WERI-Rb-1 (cell line): ENCODE measurements around the gene GPR15LG.

Experiments used
- DNase-seq: peaks from one replicate; pipeline ENCODE4 v3.0.0-alpha.2; 2020
- H3K27ac ChIP-seq: fragments of 250-450 bp; sonication (Bioruptor Pico); 2 replicates; pipeline ENCODE4 v1.5.1; 2020; ENCODE audit warnings: mild to moderate bottlenecking, moderate library complexity
- H3K27me3 ChIP-seq: fragments of 250-450 bp; sonication (Bioruptor Pico); 2 replicates; pipeline ENCODE4 v1.5.1; 2021; ENCODE audit warnings: mild to moderate bottlenecking, low read depth, moderate library complexity; ENCODE audit not compliant: insufficient read depth, severe bottlenecking
- H3K36me3 ChIP-seq: fragments of 250-450 bp; sonication (Bioruptor Pico); 2 replicates; pipeline ENCODE4 v1.5.1; 2020; ENCODE audit warnings: mild to moderate bottlenecking, moderate library complexity
- H3K4me3 ChIP-seq: 2 replicates; pipeline ENCODE4 v1.5.1; 2011; ENCODE audit warnings: low read depth, mild to moderate bottlenecking, control low read depth, low read length
- H3K9me3 ChIP-seq: fragments of 250-450 bp; sonication (Bioruptor Pico); 2 replicates; pipeline ENCODE4 v1.5.1; 2021; ENCODE audit warnings: mild to moderate bottlenecking, moderate library complexity; ENCODE audit not compliant: severe bottlenecking
- TF ChIP-seq, protein P1 (sequence below): IDR thresholded peaks from 2 replicates; pipeline ENCODE4 v1.5.1; 2011; ENCODE audit warnings: low read depth, mild to moderate bottlenecking, control low read depth, inconsistent platforms, low read length

GPR15LG gene

DNA sequence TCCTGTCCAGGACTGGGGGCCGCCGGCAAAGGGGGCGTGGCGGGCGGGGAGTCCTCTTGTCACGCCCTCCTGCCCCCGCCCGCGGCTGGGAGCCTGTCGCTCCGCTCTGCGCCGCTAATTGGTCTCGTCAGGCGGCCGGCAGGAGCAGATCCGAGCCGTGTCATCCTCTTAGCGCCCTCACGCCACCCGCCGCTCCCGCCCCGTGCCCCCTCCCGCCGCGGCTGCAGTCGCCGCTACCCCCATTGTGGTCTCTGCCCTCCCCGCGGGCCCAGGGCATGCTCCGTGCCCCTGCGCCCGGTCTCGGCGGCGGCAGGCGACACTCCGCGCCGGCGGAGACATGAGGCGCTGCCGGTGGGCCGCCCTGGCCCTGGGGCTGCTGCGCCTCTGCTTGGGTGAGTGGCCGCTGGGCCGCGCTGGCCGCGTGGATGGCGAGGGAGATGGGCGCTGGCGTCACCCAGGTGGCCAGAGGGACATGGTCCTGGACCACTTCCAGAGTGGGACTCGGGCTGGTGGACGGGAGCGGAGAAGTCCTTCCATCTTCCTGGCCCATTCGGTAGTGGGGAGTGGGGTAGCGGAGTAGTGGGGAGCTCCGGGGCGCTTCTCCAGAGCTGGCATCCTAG lies 20.9 kb downstream of the GPR15LG start, which contains the start of gene CDHR1:
TSS of gene CDHR1 (plus strand) at position 114 of the 620 bp plus-strand sequence. CDS start at position 338, 224 bp downstream.
- TF ChIP-seq, protein P1, sequence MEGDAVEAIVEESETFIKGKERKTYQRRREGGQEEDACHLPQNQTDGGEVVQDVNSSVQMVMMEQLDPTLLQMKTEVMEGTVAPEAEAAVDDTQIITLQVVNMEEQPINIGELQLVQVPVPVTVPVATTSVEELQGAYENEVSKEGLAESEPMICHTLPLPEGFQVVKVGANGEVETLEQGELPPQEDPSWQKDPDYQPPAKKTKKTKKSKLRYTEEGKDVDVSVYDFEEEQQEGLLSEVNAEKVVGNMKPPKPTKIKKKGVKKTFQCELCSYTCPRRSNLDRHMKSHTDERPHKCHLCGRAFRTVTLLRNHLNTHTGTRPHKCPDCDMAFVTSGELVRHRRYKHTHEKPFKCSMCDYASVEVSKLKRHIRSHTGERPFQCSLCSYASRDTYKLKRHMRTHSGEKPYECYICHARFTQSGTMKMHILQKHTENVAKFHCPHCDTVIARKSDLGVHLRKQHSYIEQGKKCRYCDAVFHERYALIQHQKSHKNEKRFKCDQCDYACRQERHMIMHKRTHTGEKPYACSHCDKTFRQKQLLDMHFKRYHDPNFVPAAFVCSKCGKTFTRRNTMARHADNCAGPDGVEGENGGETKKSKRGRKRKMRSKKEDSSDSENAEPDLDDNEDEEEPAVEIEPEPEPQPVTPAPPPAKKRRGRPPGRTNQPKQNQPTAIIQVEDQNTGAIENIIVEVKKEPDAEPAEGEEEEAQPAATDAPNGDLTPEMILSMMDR: 0 out of 2 replicates have a peak, but pooled peaks have one; percentile 8
- no peaks in the 10 kb centered on the region for H3K27me3 ChIP-seq
- H3K4me3 ChIP-seq: peak within 1 kb of the TSS; percentile 83
- no peaks in the 10 kb centered on the region for H3K9me3 ChIP-seq
- peaks cover 31% of the 10 kb centered on the region for H3K36me3 ChIP-seq
- H3K27ac ChIP-seq: peak within 1 kb of the TSS; percentile 79
- DNase-seq: peak; percentile 91

DNA sequence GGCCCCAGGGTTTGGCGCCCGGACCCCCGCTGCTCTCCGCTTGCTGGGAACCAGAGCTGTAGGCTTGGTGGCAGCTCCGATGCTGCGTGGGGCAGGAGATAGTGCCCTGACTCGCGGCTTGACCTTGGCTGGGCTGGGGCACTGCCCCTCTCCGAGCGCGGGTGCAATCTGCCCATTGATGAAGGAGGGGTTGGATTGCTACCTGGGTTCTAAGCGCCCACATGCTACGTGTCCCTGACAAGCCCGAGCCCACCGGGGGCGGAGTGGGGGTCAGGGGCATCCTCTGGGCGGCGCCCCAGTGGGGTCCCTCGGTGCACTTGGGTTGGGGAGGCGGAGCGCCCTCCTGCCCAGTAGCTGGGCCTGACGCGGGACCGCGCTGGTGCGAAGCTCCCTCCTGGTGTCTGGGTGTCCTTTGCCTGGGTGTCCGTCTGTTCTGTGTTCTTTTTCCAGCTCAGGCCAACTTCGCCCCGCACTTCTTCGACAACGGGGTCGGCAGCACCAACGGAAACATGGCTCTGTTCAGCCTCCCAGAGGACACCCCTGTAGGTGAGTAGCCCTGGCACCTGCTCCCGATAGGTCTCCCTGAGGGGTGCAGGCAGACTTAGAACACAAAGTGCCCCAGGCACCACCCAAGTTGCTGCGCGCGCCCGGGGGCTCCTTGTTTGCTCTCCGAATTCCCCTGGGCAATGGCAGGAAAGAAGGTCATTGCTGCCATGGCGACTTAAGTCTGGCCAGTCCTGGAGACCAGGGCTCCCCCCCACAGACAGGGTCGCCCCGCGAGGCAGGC lies 21.6 kb downstream of the GPR15LG start:
- peaks cover 38% of the 10 kb centered on the region for H3K36me3 ChIP-seq
- TF ChIP-seq, protein P1: no peak
- no peaks in the 10 kb centered on the region for H3K27me3 ChIP-seq
- H3K9me3 ChIP-seq: no peaks in the 10 kb centered on the region
- H3K27ac ChIP-seq: peak overlapping the region; percentile 79
- DNase-seq: no peak
- H3K4me3 ChIP-seq: peak overlapping the region; percentile 83

DNA sequence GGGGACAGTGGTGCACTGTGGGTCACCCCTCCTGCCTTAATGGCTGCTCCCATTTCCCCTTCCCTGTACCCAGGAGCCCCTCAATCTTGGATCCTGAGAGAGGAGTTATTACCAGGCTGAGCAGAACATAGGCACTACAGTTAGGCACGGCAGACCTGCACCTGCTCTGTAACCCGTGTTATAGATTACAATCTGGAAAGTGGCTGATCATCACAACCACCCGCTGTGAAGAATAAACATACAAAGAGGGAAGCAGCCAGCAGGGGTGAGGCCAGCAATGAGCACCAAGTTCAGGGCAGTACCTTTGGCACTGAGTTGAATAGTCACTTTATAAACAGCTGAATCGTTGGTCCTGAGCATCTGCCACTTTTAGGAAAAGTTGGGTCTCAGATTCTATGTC lies 22.5 kb downstream of the GPR15LG start:
- DNase-seq: peak; percentile 34
- H3K4me3 ChIP-seq: no peak overlapping the region; the same call in 1 of the 2 replicates
- H3K27ac ChIP-seq: peak overlapping the region; percentile 52
- no peaks in the 10 kb centered on the region for H3K27me3 ChIP-seq
- H3K9me3 ChIP-seq: no peaks in the 10 kb centered on the region
- H3K36me3 ChIP-seq: peaks cover 46% of the 10 kb centered on the region
- TF ChIP-seq, protein P1: no peak

DNA sequence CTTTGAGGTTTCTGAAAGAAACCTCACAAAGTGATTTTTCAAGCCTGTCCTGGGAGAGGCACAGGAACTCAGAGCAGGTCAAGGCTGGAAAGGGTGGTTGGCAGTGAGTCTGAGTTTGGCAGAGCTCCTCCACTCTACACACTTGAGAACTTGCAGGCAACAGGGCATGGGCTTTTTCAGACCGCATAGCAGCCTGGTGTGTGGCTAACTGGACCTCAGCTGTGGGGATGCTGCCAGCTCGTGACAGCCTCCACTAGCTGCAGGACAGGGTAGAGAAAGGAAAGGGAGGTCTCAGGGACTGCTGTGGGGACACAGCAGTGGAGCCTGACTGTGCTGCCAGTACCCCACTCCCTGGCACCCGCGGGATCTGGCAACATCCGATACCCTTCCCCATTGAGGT lies 23.3 kb downstream of the GPR15LG start:
- TF ChIP-seq, protein P1: no peak
- Histone ChIP-seq H3K27ac (peak overlapping the region; percentile 52), H3K36me3 (peaks cover 55% of the 10 kb centered on the region), H3K4me3 (no peak overlapping the region), H3K27me3 (no peaks in the 10 kb centered on the region), H3K9me3 (no peaks in the 10 kb centered on the region)
- DNase-seq: no peak

DNA sequence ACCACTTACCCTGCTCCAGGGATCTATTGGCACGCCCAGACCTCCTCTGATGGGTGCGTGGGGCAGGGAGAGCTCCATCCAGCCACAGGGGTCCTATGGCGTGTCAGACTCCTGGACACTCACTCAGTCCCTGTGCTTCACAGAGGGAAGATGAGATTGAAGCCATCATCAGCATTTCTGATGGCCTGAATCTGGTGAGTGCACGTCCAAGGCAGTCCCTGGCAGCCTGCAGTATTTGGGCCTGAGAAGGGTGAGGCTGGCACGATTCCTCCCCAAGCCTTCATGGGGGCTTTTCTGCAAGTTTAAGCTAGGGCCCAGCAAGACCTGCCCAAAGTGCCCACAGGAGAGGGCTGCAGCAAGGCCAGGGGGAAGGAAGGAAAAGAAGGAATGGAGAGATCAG lies 24.0 kb downstream of the GPR15LG start:
- H3K27me3 ChIP-seq: no peaks in the 10 kb centered on the region
- peaks cover 62% of the 10 kb centered on the region for H3K36me3 ChIP-seq
- no peak for DNase-seq
- peak overlapping the region; percentile 52 for H3K27ac ChIP-seq
- no peaks in the 10 kb centered on the region for H3K9me3 ChIP-seq
- no peak overlapping the region for H3K4me3 ChIP-seq
- TF ChIP-seq, protein P1: no peak
